CD4-positive, alpha-beta T cell treated with Interleukin-17A for 4 hours (primary cell): ENCODE data around the gene STAT2.
A peak's percentile ranks its signal among the peaks of the same experiment; 100 is the strongest.
"Not testable (repeated sequence)": the region's sequence is repeated elsewhere in the genome, so short reads cannot be mapped to it uniquely, and the experiment has no call there.

Source experiments
- DNase-seq: peaks from one replicate; pipeline ENCODE4 v3.0.0-alpha.2; 2020; ENCODE audit warnings: mixed read lengths

The STAT2 gene

GRCh38 chr12:56361487-56362129 is 1.7 kb upstream of the STAT2 start:
- DNase-seq = no peak

DNA sequence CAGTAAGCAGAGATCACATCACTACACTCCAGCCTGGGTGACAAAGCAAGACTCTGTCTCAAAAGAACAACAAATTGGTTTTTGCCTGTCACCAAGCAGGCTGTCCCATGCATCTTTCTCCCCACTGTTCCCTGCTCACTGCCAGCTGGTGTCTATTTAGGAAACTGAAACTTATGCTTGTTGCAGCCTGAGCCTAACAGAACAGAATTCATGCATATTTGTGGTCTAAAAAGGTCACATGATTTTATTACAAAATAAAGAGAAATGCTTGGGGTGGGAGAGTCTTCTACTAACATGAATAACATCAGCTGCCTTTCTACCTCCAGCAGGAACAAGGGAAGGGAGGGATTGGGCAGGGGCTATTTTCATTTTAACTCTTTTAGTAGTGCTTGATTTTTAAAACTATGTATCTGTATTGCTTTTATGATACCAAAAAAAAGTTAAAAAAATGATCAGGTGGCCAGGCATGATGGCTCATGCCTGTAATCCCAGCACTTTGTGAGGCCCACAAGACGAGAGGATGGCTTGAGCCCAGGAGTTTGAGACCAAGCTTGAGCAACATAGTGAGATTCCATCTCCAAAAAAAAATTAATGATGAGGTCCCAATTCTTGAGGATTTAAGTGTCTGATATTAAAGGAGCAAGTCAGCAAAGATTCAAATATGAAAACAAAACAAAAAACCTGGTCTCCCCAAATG is 923 bp downstream of the STAT2 start:
- DNase-seq = no peak

DNA sequence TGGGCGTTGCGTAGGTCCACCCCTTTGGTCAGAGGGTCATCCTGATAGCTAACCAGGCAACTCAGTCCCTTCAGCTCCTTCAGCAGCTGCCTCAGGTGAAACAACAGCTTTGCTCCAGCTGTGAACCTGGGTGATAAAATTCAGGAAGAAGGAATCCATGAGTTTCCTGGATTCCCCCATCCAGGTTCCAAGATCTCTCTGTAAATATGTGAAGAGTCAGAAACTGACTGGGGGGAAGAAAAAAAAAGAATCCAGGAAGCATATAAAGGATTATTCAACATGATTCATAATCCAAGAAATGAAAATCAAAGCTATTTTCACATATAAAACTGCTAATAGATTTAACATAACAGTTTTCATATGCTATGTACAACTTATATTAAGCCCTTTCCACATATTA is 8.6 kb downstream of the STAT2 start:
- DNase-seq = no peak

- DNase-seq = no peak
Measured at GRCh38 chr12:56350662-56351061, 9.2 kb downstream of the STAT2 start.

DNA sequence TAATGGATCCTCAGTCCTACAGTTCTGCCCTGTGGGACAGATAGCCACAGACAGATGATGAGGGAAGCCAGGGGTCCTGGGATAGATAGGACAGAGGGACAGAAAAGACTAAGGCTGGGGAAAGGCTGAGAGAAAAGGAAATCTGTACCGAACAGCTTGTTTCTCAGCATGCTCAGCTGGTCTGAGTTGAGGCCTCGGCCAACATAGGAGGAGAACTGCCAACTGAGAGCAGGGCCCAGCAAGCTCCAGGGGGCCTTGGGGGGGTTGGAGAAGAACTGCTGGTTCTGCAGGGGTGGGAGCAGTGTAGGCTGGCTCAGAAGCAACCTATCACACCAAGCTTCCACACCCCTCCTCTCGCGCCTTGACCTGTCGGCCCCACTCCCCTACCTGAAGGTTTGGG is 11.1 kb downstream of the STAT2 start:
- no peak for DNase-seq

GRCh38 chr12:56347255-56347654 is 12.7 kb downstream of the STAT2 start:
- DNase-seq = not testable (repeated sequence)

DNA sequence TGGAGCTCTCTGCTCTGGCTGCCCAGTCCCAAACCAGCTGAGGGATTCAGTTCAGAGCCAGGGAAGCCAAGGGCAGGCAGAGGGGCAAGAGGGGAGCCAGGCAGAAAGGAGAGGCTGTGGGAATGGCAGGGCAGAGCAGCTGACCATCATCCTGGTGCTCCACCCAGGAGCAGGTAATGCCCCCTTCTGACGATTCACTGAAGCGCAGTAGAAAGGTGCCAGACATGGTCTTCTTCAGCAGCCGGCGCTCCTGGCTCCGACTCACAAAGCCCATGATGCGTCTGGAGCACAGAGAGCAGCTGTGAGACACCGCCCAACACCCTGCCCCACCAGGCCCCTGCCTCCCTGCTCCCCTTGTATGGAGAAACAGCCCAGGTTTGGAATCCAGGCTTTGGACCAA is 13.2 kb downstream of the STAT2 start:
- peak; percentile 42 for DNase-seq

- DNase-seq = not testable (repeated sequence)
Measured at GRCh38 chr12:56342290-56342689, 17.6 kb downstream of the STAT2 start.

GRCh38 chr12:56341616-56342015 is 18.3 kb downstream of the STAT2 start:
- no peak for DNase-seq

DNA sequence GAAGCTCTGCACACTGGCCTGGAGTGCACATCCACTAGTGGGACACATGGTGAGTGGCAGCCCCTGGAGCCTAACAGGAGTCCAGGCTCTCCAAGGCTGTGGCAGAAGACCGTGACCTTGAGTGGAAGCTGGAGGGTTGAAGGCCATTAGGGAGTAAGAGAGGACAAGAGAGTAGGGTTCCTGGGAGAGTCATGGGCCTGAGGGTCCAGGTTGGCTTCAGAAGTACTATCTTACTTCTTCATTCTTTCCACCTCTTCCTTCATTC is 20.8 kb downstream of the STAT2 start:
- no peak for DNase-seq

- peak; percentile 88 for DNase-seq
Measured at GRCh38 chr12:56338308-56339157, 21.4 kb downstream of the STAT2 start, which contains the start of gene IL23A. Gene IL23A, plus strand, starts transcription at chr12:56338884. Its CDS starts 161 bp downstream, at chr12:56339045.

GRCh38 chr12:56337753-56338251 is 22.1 kb downstream of the STAT2 start:
- no peak for DNase-seq

DNA sequence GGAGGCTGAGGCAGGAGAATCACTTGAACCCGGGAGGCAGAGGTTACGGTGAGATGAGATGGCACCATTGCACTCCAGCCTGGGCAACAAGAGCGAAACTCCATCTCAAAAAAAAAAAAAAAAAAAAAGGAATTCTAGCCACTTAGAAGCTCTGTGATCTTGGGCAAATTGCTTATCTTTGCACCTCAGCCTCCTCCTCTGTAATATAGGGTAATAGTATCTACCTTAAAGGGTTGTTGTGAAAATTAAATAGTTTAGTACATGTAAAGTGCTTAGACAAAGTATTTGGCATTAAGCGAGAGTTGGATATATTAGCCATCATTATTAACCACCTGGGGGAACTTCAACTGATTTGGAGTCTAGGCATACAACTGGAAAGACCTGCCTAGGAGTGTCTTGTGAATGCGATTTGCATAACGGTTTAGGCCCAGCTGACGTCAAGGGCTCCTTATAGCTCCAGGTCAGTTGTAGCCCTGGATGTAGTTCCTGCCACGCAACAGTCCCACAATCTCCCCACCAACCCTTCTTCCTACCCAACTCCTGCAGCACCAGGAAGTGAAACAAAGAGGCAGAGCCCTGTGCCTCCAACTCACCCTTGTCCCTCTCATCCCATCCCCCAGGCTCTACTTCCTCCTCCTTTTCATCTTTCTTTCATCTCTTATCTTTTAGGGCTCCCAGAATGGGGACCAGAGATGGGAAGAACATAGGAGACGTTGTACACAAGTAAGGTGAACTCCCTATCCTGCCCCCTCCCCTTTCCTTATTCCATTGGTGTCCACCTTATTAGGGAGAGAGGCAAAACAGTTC is 23.3 kb downstream of the STAT2 start:
- no peak for DNase-seq

GRCh38 chr12:56335527-56335926 is 24.4 kb downstream of the STAT2 start:
- not testable (repeated sequence) for DNase-seq

DNA sequence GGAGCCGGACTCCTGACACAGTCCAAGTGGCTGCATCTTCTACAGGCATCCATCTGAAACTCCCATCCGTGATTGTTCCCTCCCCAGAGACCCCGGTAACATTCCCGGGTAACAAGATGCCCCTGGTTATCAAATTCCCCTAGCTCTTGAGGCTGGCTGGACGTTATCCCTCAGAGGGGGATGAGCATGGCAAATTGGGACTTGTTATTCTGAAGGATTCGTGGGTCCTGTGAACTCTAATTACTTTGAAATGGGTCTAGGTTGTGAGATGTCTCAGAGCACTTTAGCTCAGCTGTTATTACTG is 25.5 kb downstream of the STAT2 start:
- DNase-seq = no peak

- peak; percentile 91 for DNase-seq
Measured at GRCh38 chr12:56333679-56334489, 26.0 kb downstream of the STAT2 start, which contains the start of gene PAN2. Gene PAN2, minus strand, starts transcription at chr12:56334000. Its CDS starts 906 bp downstream, at chr12:56333094.

DNA sequence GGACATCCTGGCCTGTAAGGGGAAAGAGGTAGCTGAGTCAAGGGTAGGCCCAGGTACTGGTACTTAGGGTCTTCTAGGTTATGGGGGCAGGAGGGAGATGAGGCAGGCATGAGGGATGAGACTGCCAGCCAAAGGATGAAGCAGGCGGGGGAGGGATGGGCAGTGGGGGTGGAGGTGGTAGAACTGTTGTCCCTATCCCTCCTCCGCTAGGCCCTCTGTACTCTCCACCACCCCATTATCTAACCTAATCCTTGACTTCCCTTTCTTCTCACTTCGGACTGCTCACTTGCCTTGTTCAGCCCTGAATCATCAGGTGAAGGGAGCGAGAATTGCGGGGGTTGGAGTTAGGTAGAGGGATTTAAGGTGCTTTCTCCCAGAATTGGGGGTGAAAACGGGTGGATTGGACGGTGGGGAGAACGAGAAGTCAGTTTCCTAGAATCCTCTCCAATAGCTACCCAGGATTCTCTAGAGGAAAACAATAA is 26.7 kb downstream of the STAT2 start:
- no peak for DNase-seq

- no peak for DNase-seq
Measured at GRCh38 chr12:56332512-56333196, 27.3 kb downstream of the STAT2 start.

GRCh38 chr12:56330936-56331490 is 28.9 kb downstream of the STAT2 start:
- no peak for DNase-seq

DNA sequence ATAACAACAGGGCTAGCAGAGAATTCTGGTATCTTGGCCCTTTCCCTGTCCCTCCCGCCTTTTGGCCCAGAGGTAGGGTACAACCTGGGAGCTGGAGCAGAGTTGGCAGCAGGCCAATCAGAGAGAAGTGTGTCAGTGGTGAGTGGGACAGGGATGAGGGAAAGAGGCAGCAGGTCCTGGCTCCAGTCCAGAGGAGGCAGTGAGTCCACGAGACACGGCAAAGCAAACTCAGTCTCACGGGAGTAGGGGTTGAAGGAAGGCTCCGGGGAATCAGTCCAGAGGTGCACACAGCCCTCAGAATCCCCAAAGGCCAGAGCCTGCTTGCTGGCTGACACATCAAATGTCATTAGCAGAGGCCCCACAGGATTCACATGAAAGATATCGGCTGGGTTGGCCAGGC is 33.4 kb downstream of the STAT2 start:
- DNase-seq = no peak

GRCh38 chr12:56326126-56326525 is 33.8 kb downstream of the STAT2 start:
- no peak for DNase-seq
